ENCODE data around the gene KRT37.

DNA sequence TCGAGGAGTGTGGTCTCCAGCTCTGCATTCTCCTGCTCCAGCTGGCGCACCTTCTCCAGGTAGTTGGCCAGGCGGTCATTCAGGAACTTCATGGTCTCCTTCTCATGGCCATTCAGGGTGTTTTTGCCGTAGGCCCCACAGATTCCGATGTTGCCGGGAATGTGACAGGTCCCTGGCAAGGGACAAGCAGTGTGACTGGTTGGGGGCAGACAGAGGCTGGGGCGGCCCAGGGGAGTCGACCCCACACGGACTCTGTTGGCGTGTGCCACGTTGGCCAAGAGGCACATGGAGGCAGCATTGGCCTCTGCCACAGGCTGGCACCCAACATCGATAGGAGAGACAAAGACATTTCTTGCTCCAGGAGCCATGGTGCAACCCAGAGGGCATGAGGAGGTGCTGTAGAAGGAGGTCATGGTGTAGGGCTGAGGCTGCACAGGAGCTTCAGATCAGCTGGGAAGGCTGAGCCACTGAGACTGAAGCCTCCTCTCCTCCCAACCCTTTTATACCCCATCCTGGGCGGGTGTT is at the start of gene KRT37:
- TF ChIP-seq, protein P1, sequence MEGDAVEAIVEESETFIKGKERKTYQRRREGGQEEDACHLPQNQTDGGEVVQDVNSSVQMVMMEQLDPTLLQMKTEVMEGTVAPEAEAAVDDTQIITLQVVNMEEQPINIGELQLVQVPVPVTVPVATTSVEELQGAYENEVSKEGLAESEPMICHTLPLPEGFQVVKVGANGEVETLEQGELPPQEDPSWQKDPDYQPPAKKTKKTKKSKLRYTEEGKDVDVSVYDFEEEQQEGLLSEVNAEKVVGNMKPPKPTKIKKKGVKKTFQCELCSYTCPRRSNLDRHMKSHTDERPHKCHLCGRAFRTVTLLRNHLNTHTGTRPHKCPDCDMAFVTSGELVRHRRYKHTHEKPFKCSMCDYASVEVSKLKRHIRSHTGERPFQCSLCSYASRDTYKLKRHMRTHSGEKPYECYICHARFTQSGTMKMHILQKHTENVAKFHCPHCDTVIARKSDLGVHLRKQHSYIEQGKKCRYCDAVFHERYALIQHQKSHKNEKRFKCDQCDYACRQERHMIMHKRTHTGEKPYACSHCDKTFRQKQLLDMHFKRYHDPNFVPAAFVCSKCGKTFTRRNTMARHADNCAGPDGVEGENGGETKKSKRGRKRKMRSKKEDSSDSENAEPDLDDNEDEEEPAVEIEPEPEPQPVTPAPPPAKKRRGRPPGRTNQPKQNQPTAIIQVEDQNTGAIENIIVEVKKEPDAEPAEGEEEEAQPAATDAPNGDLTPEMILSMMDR (IDR thresholded peaks at IDR 0.05; ENCODE audit: borderline replicate concordance, extremely low read depth, low read length, poor library complexity, severe bottlenecking): no peak
- TF ChIP-seq EZH2 (IDR thresholded peaks at IDR 0.05; ENCODE audit: borderline replicate concordance, low read depth, low read length, severe bottlenecking): no peak
